ENCODE data around the gene ZNF770. TPM values are rescaled to one million over a fixed set of nuclear protein-coding genes. Genes with fewer than 3 reads are reported as not detected.
"Not testable (repeated sequence)": the region's sequence is repeated elsewhere in the genome, so short reads cannot be mapped to it uniquely, and the experiment has no call there.

The ZNF770 gene
- total and polyA plus RNA-seq, 7 donors: 4.8 to 21.4 (median 15.9) TPM

- H3K4me3 ChIP-seq: no peak overlapping the region
- DNase-seq: no peak
- intact Hi-C loops (cut with DNase I): no loop called here
- H3K27me3 ChIP-seq: no peaks in the 10 kb centered on the region
- peaks cover 0 to 12% (median 4%) of the 10 kb centered on the region in 4 donors for H3K4me1 ChIP-seq
- H3K36me3 ChIP-seq: peaks cover 0 to 55% (median 9%) of the 10 kb centered on the region in 4 donors
- H3K9me3 ChIP-seq: no peaks in the 10 kb centered on the region
- TF ChIP-seq EP300 (IDR thresholded peaks at IDR 0.05) (no peak), POLR2A (IDR thresholded peaks at IDR 0.05) (no peak), POLR2AphosphoS5 (IDR thresholded peaks at IDR 0.05) (no peak)
- TF ChIP-seq, protein P1, sequence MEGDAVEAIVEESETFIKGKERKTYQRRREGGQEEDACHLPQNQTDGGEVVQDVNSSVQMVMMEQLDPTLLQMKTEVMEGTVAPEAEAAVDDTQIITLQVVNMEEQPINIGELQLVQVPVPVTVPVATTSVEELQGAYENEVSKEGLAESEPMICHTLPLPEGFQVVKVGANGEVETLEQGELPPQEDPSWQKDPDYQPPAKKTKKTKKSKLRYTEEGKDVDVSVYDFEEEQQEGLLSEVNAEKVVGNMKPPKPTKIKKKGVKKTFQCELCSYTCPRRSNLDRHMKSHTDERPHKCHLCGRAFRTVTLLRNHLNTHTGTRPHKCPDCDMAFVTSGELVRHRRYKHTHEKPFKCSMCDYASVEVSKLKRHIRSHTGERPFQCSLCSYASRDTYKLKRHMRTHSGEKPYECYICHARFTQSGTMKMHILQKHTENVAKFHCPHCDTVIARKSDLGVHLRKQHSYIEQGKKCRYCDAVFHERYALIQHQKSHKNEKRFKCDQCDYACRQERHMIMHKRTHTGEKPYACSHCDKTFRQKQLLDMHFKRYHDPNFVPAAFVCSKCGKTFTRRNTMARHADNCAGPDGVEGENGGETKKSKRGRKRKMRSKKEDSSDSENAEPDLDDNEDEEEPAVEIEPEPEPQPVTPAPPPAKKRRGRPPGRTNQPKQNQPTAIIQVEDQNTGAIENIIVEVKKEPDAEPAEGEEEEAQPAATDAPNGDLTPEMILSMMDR (IDR thresholded peaks at IDR 0.05): no peak
- H3K27ac ChIP-seq: no peak overlapping the region
Measured at GRCh38 chr15:34952481-34952880, 35.6 kb downstream of the ZNF770 start.

DNA sequence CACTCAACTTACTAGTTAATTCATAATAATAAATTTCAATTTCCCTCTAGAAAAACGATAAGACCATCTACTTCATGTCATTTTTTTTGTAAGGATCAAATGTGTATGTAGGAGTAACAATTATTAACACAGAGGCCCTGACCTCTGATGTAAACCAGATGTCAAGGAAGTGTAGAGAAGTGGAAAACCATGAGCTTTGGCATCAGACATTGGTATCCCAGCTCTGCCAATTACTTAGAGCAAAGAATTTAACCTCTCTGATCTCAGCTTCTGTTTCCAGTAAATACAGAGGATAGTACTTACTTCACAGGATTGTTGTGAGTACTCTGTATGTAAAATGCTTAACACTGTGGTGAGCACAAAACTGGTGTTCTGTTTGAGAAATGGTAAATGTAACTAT, 36.1 kb downstream of the ZNF770 start:
- Histone ChIP-seq H3K9me3 (no peaks in the 10 kb centered on the region), H3K4me3 (no peak overlapping the region), H3K36me3 (peaks cover 0 to 54% (median 9%) of the 10 kb centered on the region in 4 donors), H3K27me3 (no peaks in the 10 kb centered on the region), H3K4me1 (peaks cover 0 to 12% (median 4%) of the 10 kb centered on the region in 4 donors), H3K27ac (no peak overlapping the region)
- DNase-seq: no peak
- TF ChIP-seq, protein P1 (IDR thresholded peaks at IDR 0.05): no peak
- TF ChIP-seq POLR2AphosphoS5 (IDR thresholded peaks at IDR 0.05) (no peak), EP300 (IDR thresholded peaks at IDR 0.05) (no peak), POLR2A (IDR thresholded peaks at IDR 0.05) (no peak)
- 69 to 71% methylated on average over 1 of the region's 1 CpG for WGBS, 2 donors
- intact Hi-C loops (cut with DNase I): no loop called here

DNA sequence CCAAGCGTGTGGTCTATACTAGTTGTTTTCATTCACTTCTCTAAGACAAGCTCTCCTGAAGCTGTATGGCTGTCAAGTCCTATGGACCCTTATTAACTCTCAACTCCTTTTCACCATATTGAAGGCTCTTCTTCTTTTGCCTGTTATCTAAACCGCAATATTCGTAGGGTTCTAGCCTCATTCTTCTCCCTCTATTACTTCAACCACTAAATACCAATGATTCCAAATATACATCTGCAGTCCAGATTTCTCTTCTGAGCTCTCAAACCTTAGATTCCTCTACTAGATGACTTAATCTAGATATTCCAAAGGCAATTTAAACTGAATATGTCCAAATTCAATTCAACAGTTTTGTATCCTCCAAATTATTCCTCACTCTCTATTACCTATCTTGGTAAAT, 43.2 kb downstream of the ZNF770 start:
- 93 to 94% methylated on average over 3 of the region's 3 CpGs for WGBS, 2 donors
- H3K9me3 ChIP-seq: no peaks in the 10 kb centered on the region
- no peak overlapping the region for H3K4me3 ChIP-seq
- intact Hi-C loops (cut with DNase I): no loop called here
- peaks cover 0 to 72% (median 9%) of the 10 kb centered on the region in 4 donors for H3K36me3 ChIP-seq
- no peak overlapping the region for H3K27ac ChIP-seq
- no peaks in the 10 kb centered on the region for H3K4me1 ChIP-seq
- no peaks in the 10 kb centered on the region for H3K27me3 ChIP-seq
- TF ChIP-seq, protein P1 (IDR thresholded peaks at IDR 0.05): no peak
- TF ChIP-seq POLR2AphosphoS5 (IDR thresholded peaks at IDR 0.05): no peak
- TF ChIP-seq EP300 (IDR thresholded peaks at IDR 0.05): no peak
- TF ChIP-seq POLR2A (IDR thresholded peaks at IDR 0.05): no peak
- no peak for DNase-seq

DNA sequence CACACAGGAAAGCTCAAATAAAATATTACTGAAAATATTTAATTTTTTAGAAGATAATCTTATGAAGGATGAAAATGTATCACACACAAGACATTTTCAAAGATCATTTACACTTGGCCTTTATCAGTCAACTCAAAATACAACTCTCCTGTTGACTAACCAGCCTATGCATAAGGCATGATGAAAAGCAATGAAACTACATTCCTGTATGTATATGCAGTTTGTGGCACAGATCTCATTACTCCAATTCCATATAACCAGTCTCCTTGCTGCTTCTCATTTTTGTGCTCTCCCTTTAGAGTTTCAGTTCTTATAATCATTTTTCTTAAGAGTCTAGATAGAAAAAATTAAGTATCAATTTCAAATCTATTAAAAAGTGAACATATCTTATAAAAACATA, 44.4 kb downstream of the ZNF770 start:
- TF ChIP-seq EP300 (IDR thresholded peaks at IDR 0.05) (no peak), POLR2AphosphoS5 (IDR thresholded peaks at IDR 0.05) (no peak), POLR2A (IDR thresholded peaks at IDR 0.05) (no peak)
- TF ChIP-seq, protein P1 (IDR thresholded peaks at IDR 0.05): no peak
- Histone ChIP-seq H3K4me1 (no peaks in the 10 kb centered on the region), H3K9me3 (no peaks in the 10 kb centered on the region), H3K27ac (no peak overlapping the region), H3K4me3 (no peak overlapping the region), H3K36me3 (peaks cover under 1 to 84% (median 12%) of the 10 kb centered on the region in 4 donors), H3K27me3 (no peaks in the 10 kb centered on the region)
- intact Hi-C loops (cut with DNase I): no loop called here
- DNase-seq: no peak

DNA sequence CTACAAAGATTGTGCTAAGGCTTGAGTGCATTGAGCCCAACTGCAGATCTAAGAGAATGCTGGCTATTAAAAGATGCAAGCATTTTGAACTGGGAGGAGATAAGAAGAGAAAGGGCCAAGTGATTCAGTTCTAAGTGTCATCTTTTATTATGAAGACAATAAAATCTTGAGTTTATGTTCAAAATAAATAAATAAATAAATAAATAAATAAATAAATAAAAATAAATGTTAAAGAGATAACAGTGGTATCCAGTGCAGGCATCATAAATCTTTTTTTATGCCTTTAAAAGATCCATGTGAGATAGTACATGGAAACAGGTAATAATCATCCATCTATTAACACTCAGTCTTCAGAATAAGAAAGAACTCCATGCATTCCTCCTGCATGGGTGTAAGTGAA, 44.8 kb downstream of the ZNF770 start:
- DNase-seq; intact Hi-C loops (cut with DNase I); H3K27ac ChIP-seq; H3K27me3 ChIP-seq; H3K9me3 ChIP-seq; H3K4me3 ChIP-seq; H3K4me1 ChIP-seq: not testable (repeated sequence)
- H3K36me3 ChIP-seq: peaks cover 4 to 88% (median 15%) of the 10 kb centered on the region in 4 donors
